ENCODE measurements around the gene DFFB. TPM values are rescaled to one million over a fixed set of nuclear protein-coding genes. Genes with fewer than 3 reads are reported as not detected.

Gene DFFB
- total and polyA plus RNA-seq, 7 donors = 1.1 to 2.4 (median 1.9) TPM

- 79 to 83% (median 83%) methylated on average over 24 of the region's 24 CpGs for WGBS, 3 donors
- H3K36me3 ChIP-seq (ENCODE audit: insufficient read depth in 1 of 2, low read depth in 1 of 2) = no peaks in the 10 kb centered on the region
Observed at GRCh38 chr1:3904006-3904842, 46.9 kb downstream of the DFFB start.

GRCh38 chr1:3904843-3905185 is 47.5 kb downstream of the DFFB start:
- Histone ChIP-seq H3K9me3 (no peaks in the 10 kb centered on the region), H3K27ac (no peak overlapping the region), H3K27me3 (ENCODE audit: insufficient read depth in 3 of 3, low read length in 2 of 3) (peaks cover 0 to 3% (median 0%) of the 10 kb centered on the region in 3 donors), H3K4me3 (no peak overlapping the region), H3K36me3 (ENCODE audit: insufficient read depth in 1 of 2, low read depth in 1 of 2) (no peaks in the 10 kb centered on the region), H3K4me1 (no peaks in the 10 kb centered on the region)
- DNase-seq (no peak), ATAC-seq (no peak)
- TF ChIP-seq CTCF (IDR thresholded peaks at IDR 0.05) = no peak
- intact Hi-C loops (cut with DNase I) = loop anchor here in 1 of 2 donors (5.0 to 10.0 kb wide), 2 partner anchors 260 to 1318 kb away; partner anchors contain the start of gene PRXL2B
- WGBS, 3 donors = 86 to 88% (median 88%) methylated on average over 4 of the region's 4 CpGs

More at GRCh38 chr1:3904006-3904842, 46.9 kb downstream of the DFFB start:
- Histone ChIP-seq H3K27ac (no peak overlapping the region), H3K4me3 (no peak overlapping the region), H3K27me3 (ENCODE audit: insufficient read depth in 3 of 3, low read length in 2 of 3) (no peaks in the 10 kb centered on the region), H3K9me3 (no peaks in the 10 kb centered on the region), H3K4me1 (peaks cover 1% of the 10 kb centered on the region)
- ATAC-seq (no peak), DNase-seq (no peak)
- no peak for TF ChIP-seq CTCF (IDR thresholded peaks at IDR 0.05)
- intact Hi-C loops (cut with DNase I) = loop anchor here in 1 of 2 donors (5.0 to 10.0 kb wide), 2 partner anchors 259 to 1317 kb away; partner anchors contain the start of gene PRXL2B

GRCh38 chr1:3905266-3905952 is 48.1 kb downstream of the DFFB start:
- intact Hi-C loops (cut with DNase I) = loop anchor here in 1 of 2 donors (10.0 kb wide), 1 partner anchor 261 kb away; no protein-coding TSS in a partner anchor
- ATAC-seq (no peak), DNase-seq (no peak)
- Histone ChIP-seq H3K4me1 (no peaks in the 10 kb centered on the region), H3K36me3 (ENCODE audit: insufficient read depth in 1 of 2, low read depth in 1 of 2) (no peaks in the 10 kb centered on the region), H3K27ac (no peak overlapping the region), H3K9me3 (no peaks in the 10 kb centered on the region), H3K4me3 (no peak overlapping the region), H3K27me3 (ENCODE audit: insufficient read depth in 3 of 3, low read length in 2 of 3) (peaks cover 0 to 4% (median 0%) of the 10 kb centered on the region in 3 donors)
- no peak for TF ChIP-seq CTCF (IDR thresholded peaks at IDR 0.05)
- WGBS, 3 donors = 89 to 94% (median 94%) methylated on average over 19 of the region's 19 CpGs

GRCh38 chr1:3905953-3906671 is 48.8 kb downstream of the DFFB start:
- H3K9me3 ChIP-seq = no peaks in the 10 kb centered on the region
- TF ChIP-seq CTCF (IDR thresholded peaks at IDR 0.05) = no peak
- ATAC-seq = no peak
- no peaks in the 10 kb centered on the region for H3K36me3 ChIP-seq (ENCODE audit: insufficient read depth in 1 of 2, low read depth in 1 of 2)
- no peak overlapping the region for H3K27ac ChIP-seq
- H3K4me3 ChIP-seq = no peak overlapping the region
- 78 to 84% (median 79%) methylated on average over 18 of the region's 18 CpGs for WGBS, 3 donors
- peaks cover 0 to 6% (median 0%) of the 10 kb centered on the region in 3 donors for H3K27me3 ChIP-seq (ENCODE audit: insufficient read depth in 3 of 3, low read length in 2 of 3)
- DNase-seq = no peak
- no peaks in the 10 kb centered on the region for H3K4me1 ChIP-seq
- intact Hi-C loops (cut with DNase I) = loop anchor here in 1 of 2 donors (10.0 kb wide), 1 partner anchor 261 kb away; no protein-coding TSS in a partner anchor

Data from psoas muscle (tissue), 8 donors.